Measurements from ENCODE around the gene EXD2.
A peak's percentile ranks its signal among the peaks of the same experiment; 100 is the strongest.

Gene EXD2

DNA sequence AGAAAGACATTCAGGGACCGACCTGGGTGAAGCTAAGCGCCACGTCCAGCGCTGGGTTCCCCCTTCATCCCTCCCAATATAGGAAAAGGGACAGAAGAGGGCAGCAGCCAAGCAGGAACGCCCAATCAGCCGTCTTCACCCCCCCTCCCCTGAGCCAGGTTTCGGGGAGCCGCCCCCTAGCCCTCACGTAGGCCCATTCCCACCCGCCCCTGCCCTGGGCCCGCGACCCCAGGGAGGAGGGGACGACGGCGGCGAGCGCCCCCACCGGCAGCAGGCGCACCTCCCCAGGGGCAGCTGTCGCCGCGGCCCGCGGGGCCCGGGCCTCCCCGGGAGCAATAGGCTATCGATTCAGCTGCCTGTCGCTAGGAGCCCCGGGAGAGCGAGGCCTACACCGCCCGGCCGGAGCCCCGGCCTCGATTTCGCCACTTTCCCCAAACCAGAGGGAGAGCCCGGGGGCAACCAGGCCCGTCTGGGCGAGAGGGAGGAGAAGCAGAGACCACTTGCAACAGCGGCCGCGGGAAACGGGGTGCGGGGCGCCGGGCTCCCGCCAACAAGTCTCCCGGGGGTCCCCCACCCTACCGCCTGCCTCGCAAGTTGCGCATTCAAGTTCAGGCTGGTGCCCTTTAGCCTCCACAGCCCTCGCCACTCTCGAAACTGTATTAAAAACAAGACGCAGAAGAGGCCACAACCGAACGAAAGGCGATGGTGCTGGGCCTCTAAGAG lies 39.7 kb upstream of the EXD2 start:
- Histone ChIP-seq H3K9me3 (ENCODE audit: control insufficient read depth, low read length) (no peaks in the 10 kb centered on the region), H3K4me1 (peaks cover 12% of the 10 kb centered on the region), H3K9ac (peak overlapping the region; percentile 61), H2AFZ (peak overlapping the region; percentile 79), H3K36me3 (ENCODE audit: control insufficient read depth, insufficient read depth, low read length) (no peaks in the 10 kb centered on the region), H3K27ac (peak overlapping the region; percentile 78), H3K4me2 (ENCODE audit: low read length) (peak overlapping the region; percentile 84), H3K27me3 (ENCODE audit: control insufficient read depth, insufficient read depth, low read length) (no peaks in the 10 kb centered on the region), H3K79me2 (peaks cover 35% of the 10 kb centered on the region), H3K4me3 (ENCODE audit: low read depth, low read length) (peak overlapping the region; percentile 93)
- TF ChIP-seq, protein P1, sequence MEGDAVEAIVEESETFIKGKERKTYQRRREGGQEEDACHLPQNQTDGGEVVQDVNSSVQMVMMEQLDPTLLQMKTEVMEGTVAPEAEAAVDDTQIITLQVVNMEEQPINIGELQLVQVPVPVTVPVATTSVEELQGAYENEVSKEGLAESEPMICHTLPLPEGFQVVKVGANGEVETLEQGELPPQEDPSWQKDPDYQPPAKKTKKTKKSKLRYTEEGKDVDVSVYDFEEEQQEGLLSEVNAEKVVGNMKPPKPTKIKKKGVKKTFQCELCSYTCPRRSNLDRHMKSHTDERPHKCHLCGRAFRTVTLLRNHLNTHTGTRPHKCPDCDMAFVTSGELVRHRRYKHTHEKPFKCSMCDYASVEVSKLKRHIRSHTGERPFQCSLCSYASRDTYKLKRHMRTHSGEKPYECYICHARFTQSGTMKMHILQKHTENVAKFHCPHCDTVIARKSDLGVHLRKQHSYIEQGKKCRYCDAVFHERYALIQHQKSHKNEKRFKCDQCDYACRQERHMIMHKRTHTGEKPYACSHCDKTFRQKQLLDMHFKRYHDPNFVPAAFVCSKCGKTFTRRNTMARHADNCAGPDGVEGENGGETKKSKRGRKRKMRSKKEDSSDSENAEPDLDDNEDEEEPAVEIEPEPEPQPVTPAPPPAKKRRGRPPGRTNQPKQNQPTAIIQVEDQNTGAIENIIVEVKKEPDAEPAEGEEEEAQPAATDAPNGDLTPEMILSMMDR (IDR thresholded peaks at IDR 0.05) = peak; percentile 59

DNA sequence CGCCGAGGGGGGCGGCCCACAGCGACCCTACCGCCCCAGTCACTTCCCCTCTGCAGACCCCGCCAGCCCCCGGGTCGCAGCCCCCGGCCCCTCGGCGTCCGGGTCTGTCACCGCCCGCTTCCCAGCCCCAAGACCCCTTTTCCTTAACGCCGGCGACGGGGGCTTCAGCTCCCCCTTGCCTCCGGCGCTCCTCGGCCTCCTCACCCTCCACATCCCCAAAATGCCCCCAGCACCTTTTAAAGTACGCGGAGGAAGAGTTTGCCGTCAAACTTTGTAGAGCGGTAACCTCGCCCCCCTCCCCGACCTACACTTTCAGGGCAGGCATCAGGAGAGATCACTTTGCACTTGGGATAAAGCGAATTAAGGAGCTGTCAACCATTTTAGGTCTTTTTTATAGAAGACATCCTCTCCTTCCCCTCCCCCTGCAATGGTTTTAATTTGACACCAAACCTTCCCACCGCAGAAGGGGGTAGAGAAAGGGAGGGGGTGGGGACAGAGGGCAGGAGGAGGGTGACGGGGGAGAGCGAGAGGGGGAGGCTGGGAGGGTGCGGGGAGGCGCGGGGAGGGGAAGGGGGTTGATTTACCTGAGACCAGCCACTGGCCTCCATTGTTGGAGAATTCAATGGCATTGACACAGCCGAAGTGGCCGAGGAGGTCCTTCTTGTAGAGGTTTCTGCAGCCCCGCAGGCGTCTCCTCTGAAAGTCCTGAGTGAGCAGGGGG lies 39.0 kb upstream of the EXD2 start:
- H3K27ac ChIP-seq = peak overlapping the region; percentile 78
- peaks cover 12% of the 10 kb centered on the region for H3K4me1 ChIP-seq
- H3K79me2 ChIP-seq = peaks cover 32% of the 10 kb centered on the region
- peak overlapping the region; percentile 61 for H3K9ac ChIP-seq
- no peaks in the 10 kb centered on the region for H3K36me3 ChIP-seq (ENCODE audit: control insufficient read depth, insufficient read depth, low read length)
- no peaks in the 10 kb centered on the region for H3K27me3 ChIP-seq (ENCODE audit: control insufficient read depth, insufficient read depth, low read length)
- TF ChIP-seq, protein P1 (IDR thresholded peaks at IDR 0.05) = no peak
- H2AFZ ChIP-seq = peak overlapping the region; percentile 79
- H3K9me3 ChIP-seq (ENCODE audit: control insufficient read depth, low read length) = no peaks in the 10 kb centered on the region
- H3K4me3 ChIP-seq (ENCODE audit: low read depth, low read length) = peak overlapping the region; percentile 93
- peak overlapping the region; percentile 84 for H3K4me2 ChIP-seq (ENCODE audit: low read length)

DNA sequence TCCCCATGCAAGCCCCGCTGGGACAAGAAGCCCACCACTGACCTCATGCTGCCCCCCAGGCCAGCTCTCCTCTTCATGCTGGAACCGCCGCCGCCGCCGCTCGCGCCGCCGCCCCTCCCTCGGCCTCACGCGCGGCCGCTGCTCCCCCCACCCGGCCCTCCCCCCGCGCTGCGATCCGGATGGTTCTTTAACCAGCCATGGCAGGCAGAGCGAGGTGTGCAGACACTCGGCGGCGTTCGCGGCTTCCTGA lies 38.5 kb upstream of the EXD2 start, which contains the start of gene DCAF5:
DCAF5 (minus strand) TSS at position 218 of the 250 bp plus-strand sequence; CDS start at position 77, 141 bp downstream.
- H3K9me3 ChIP-seq (ENCODE audit: control insufficient read depth, low read length) = no peaks in the 10 kb centered on the region
- peak within 1 kb of the TSS; percentile 84 for H3K4me2 ChIP-seq (ENCODE audit: low read length)
- H3K36me3 ChIP-seq (ENCODE audit: control insufficient read depth, insufficient read depth, low read length) = no peaks in the 10 kb centered on the region
- peaks cover 12% of the 10 kb centered on the region for H3K4me1 ChIP-seq
- TF ChIP-seq, protein P1 (IDR thresholded peaks at IDR 0.05) = no peak
- peak within 1 kb of the TSS; percentile 61 for H3K9ac ChIP-seq
- peak within 1 kb of the TSS; percentile 97 for H2AFZ ChIP-seq
- peak within 1 kb of the TSS; percentile 86 for H3K27ac ChIP-seq
- H3K4me3 ChIP-seq (ENCODE audit: low read depth, low read length) = peak within 1 kb of the TSS; percentile 93
- no peaks in the 10 kb centered on the region for H3K27me3 ChIP-seq (ENCODE audit: control insufficient read depth, insufficient read depth, low read length)
- peaks cover 32% of the 10 kb centered on the region for H3K79me2 ChIP-seq

DNA sequence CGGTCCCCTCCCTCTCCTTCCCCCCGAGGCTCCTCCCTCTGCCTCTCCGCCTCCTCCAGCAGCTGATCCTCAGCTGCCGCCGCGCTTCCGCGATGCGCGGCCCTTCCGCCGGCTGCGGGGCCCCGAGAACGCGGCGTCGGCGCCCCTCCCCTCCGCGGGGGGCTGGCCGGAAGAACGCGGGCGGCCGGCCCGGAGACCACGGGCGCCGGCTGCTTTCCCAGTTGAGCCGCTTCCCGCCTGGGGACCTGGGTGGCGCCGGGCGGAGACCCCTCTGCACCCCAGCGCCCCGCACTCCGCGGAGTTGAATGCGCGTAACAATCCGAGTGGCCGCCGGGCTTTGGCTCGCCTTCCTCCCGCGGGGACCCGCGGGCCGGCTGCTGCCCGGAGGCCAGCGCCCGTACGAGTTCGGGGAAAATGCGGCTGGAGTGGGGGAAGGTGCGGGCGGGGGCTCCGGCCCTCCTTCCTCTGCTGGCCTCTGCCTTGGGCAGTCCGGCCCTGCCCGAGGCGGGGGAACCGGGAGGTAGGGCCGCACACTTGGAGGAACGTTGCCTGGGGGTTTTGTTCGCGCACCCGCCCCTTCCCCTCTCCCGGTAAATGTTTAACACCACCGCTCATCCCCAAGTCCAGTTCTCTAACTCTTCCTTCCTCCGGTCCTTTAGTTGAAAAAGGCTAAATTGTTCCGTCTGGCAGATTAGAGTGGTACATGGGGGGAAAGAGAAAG lies 38.0 kb upstream of the EXD2 start:
- Histone ChIP-seq H3K4me3 (ENCODE audit: low read depth, low read length) (peak overlapping the region; percentile 93), H3K9me3 (ENCODE audit: control insufficient read depth, low read length) (no peaks in the 10 kb centered on the region), H3K9ac (peak overlapping the region; percentile 58), H3K4me1 (peaks cover 12% of the 10 kb centered on the region), H3K27ac (peak overlapping the region; percentile 86), H3K36me3 (ENCODE audit: control insufficient read depth, insufficient read depth, low read length) (no peaks in the 10 kb centered on the region), H3K27me3 (ENCODE audit: control insufficient read depth, insufficient read depth, low read length) (no peaks in the 10 kb centered on the region), H3K4me2 (ENCODE audit: low read length) (peak overlapping the region; percentile 81), H2AFZ (peak overlapping the region; percentile 97), H3K79me2 (peaks cover 30% of the 10 kb centered on the region)
- TF ChIP-seq, protein P1 (IDR thresholded peaks at IDR 0.05) = no peak

All from parathyroid adenoma (tissue), 2 donors.